Esophagus squamous epithelium (tissue), 4 donors: Measurements from ENCODE around the gene CIT.

Experiments used
- CTCF ChIP-seq, 6 experiments: fragments of 450-650 bp in 4 of 6; fragments of 200-600 bp in 2 of 6; sonication (generic) in 2 of 6; IDR thresholded peaks; one replicate each; pipeline ENCODE4 v1.5.1; 2016 to 2019; ENCODE audit warnings: antibody characterized with exemption in 6 of 6, mild to moderate bottlenecking in 4 of 6, moderate library complexity in 4 of 6
- POLR2A ChIP-seq, 4 donors: fragments of 450-650 bp; IDR thresholded peaks; one replicate each; pipeline ENCODE4 v1.6.1; 2017; ENCODE audit warnings: antibody characterized with exemption in 4 of 4, mild to moderate bottlenecking in 4 of 4, moderate library complexity in 3 of 4

- TF ChIP-seq CTCF (IDR thresholded peaks at IDR 0.05) (no peak), POLR2A (IDR thresholded peaks at IDR 0.05) (no peak)
Measured at GRCh38 chr12:119692997-119693396, 184.1 kb downstream of the CIT start.
